Mucosa of descending colon (tissue), 3 donors: ENCODE data around the gene SFXN5. TPM values are rescaled to one million over a fixed set of nuclear protein-coding genes. Genes with fewer than 3 reads are reported as not detected.

Experiments
- ATAC-seq: fragments of 200-7000 bp; cut with Tn5 transposase; one replicate; pipeline ENCODE4 v1.9.1; 2020; ENCODE audit warnings: mild to moderate bottlenecking, moderate library complexity
- DNase-seq, 3 donors: peaks; one replicate each; pipeline ENCODE4 v3.0.0-alpha.2; 2020
- H3K36me3 ChIP-seq: fragments of 200-600 bp; one replicate; pipeline ENCODE4 v1.8.0; 2021; ENCODE audit warnings: low read depth, mild to moderate bottlenecking
- H3K4me1 ChIP-seq: fragments of 200-600 bp; one replicate; pipeline ENCODE4 v1.8.0; 2021; ENCODE audit warnings: low read depth, mild to moderate bottlenecking
- H3K4me3 ChIP-seq: fragments of 200-600 bp; one replicate; pipeline ENCODE4 v1.8.0; 2021; ENCODE audit warnings: mild to moderate bottlenecking
- H3K9me3 ChIP-seq: fragments of 200-600 bp; one replicate; pipeline ENCODE4 v1.8.0; 2021; ENCODE audit warnings: mild to moderate bottlenecking
- intact Hi-C, 2 donors: fragments of 100-400 bp; cut with DNase I in 1 of 2; cut with micrococcal nuclease in 1 of 2; formaldehyde crosslinking; loops; one replicate each; pipeline versions ENCODE4 v1.11.0 to v1.11.1; 2022; cut with DNase I, micrococcal nuclease
- total RNA-seq, 3 donors: library from RNA; stranded (reverse); fragmentation: NEBNext Ultra II Directional in 2 of 3; extraction: Animal tissue kit (Norgen Biotek cat#: 25700) in 2 of 3; gene quantifications; one replicate each; pipeline versions ENCODE4 v1.2.1 to v1.2.4, GENCODE V29; 2021 to 2023
- TF ChIP-seq, protein P1 (sequence below): fragments of 200-600 bp; IDR thresholded peaks from one replicate; pipeline ENCODE4 v1.8.0; 2022; ENCODE audit warnings: antibody characterized with exemption, mild to moderate bottlenecking
- donor health status: DM: no; HTN: no; CAD: no; lungs with moderate emphysema.
- donor health status: DM: no; HTN: no; CAD: no.
- donor health status: DM: no; HTN: yes; CAD: no.

SFXN5 gene
- total RNA-seq, 3 donors from 2014 or later = 22.2 to 30.9 (median 27.5) TPM

- no peak overlapping the region for H3K4me3 ChIP-seq
- ATAC-seq (no peak), DNase-seq (no peak)
- H3K4me1 ChIP-seq = no peaks in the 10 kb centered on the region
- intact Hi-C loops = no loop called here
- no peaks in the 10 kb centered on the region for H3K9me3 ChIP-seq
- TF ChIP-seq, protein P1, sequence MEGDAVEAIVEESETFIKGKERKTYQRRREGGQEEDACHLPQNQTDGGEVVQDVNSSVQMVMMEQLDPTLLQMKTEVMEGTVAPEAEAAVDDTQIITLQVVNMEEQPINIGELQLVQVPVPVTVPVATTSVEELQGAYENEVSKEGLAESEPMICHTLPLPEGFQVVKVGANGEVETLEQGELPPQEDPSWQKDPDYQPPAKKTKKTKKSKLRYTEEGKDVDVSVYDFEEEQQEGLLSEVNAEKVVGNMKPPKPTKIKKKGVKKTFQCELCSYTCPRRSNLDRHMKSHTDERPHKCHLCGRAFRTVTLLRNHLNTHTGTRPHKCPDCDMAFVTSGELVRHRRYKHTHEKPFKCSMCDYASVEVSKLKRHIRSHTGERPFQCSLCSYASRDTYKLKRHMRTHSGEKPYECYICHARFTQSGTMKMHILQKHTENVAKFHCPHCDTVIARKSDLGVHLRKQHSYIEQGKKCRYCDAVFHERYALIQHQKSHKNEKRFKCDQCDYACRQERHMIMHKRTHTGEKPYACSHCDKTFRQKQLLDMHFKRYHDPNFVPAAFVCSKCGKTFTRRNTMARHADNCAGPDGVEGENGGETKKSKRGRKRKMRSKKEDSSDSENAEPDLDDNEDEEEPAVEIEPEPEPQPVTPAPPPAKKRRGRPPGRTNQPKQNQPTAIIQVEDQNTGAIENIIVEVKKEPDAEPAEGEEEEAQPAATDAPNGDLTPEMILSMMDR = no peak
- no peaks in the 10 kb centered on the region for H3K36me3 ChIP-seq
These were observed 53.2 kb downstream of the SFXN5 start for GRCh38 chr2:73018188-73018825.

DNA sequence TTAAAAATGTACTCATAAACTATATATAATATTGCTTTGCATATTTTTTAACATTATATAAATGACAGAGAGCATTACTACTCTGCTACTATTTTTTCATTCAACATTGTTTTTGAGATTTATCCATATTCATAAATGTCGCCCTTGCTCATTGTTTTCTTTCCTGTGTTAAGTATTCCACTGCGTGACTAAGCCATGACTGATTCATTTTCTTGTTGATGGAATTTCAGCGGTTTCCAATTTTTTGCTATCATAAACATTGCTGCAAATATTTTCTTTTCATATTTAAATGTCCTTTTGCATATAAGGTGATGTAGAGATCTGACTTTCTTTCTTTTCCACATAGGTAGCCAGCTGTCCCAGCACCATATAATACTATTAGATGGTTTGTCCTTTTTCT lies 57.6 kb downstream of the SFXN5 start:
- Histone ChIP-seq H3K4me3 (no peak overlapping the region), H3K4me1 (no peaks in the 10 kb centered on the region), H3K9me3 (no peaks in the 10 kb centered on the region), H3K36me3 (no peaks in the 10 kb centered on the region)
- intact Hi-C loops = no loop called here
- DNase-seq (no peak), ATAC-seq (no peak)
- TF ChIP-seq, protein P1 = no peak

DNA sequence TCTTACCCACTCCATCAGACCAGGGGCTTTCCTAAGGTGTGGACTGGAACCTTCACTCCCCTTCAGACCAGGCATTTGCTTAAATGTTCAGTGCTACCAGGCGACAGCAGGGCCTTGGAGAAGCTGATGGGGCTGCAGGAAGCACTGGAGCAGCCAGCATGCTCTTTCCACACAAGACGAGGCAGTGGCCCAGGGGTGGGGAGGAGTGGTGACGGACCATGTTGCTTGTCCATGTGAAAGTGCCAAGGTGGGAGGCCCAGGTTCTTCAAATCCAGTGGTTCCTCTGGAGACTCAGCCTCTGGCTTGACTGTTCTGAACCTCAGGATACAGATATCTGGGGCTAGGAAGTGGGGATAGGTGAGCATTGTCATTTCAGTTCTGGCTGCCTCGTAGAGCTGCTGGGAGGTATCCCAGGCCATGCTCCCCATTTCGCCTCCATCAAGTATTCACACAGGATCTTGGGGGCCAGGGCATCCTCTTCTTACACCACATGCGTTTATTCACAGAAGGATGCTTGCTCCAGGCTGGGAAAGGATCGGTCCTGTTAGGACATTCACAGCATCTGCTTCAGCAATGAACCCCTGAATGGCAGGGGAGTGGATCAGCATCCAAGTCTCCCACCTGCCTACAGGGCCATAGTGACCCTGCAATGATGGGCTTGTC lies 62.2 kb downstream of the SFXN5 start:
- Histone ChIP-seq H3K9me3 (no peaks in the 10 kb centered on the region), H3K4me1 (no peaks in the 10 kb centered on the region), H3K36me3 (no peaks in the 10 kb centered on the region), H3K4me3 (no peak overlapping the region)
- DNase-seq (no peak), ATAC-seq (no peak)
- intact Hi-C loops = no loop called here
- TF ChIP-seq, protein P1 = no peak

GRCh38 chr2:73008766-73009135 lies 62.8 kb downstream of the SFXN5 start:
- TF ChIP-seq, protein P1 = no peak
- intact Hi-C loops = no loop called here

DNA sequence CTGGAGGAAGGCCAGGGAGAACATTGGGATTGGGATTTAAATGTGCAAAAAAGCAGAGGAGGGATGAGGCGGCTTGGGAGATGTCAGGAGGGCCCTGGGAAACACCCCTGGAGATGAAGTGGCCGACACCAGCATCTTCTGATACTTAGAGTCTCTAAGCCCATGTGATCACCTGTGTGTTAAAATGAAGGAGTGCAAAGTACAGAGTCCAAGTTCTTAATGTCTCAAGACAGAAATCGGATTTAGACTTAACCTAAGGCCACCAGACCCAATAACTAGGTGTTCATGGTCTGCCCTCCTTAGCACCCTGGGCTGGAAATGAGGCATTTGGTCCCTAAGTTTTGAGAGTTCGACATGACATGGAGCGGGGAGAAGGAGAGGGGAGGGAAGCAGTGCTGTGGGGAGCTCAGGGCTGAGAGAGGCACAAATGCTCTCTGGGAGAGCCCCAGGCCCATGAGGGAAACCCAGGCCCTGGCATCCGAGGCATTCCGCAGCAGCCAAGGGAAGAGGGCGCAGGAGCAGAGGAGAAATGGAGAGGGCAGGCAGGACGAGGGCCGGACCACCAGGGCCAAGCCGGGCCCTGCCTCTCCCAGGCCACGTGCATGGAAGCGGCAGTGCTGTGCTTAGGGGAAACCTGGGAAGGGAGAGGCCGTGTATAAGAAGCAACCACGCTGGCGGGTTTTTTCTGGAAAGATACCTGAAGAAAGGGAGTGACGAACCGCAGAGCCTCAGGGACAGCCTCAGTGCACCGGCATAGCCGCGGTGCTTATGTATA lies 63.3 kb downstream of the SFXN5 start:
- intact Hi-C loops = no loop called here

More at GRCh38 chr2:73008766-73009135, 62.8 kb downstream of the SFXN5 start:
- no peak overlapping the region for H3K4me3 ChIP-seq
- ATAC-seq = no peak
- no peak for DNase-seq
- no peaks in the 10 kb centered on the region for H3K9me3 ChIP-seq
- no peaks in the 10 kb centered on the region for H3K4me1 ChIP-seq
- H3K36me3 ChIP-seq = no peaks in the 10 kb centered on the region

More for the DNA sequence above, 63.3 kb downstream of the SFXN5 start:
- H3K4me1 ChIP-seq = no peaks in the 10 kb centered on the region
- TF ChIP-seq, protein P1 = no peak
- H3K9me3 ChIP-seq = no peaks in the 10 kb centered on the region
- H3K36me3 ChIP-seq = no peaks in the 10 kb centered on the region
- H3K4me3 ChIP-seq = no peak overlapping the region
- DNase-seq (no peak), ATAC-seq (no peak)
